Measurements from ENCODE around the gene BPI. TPM values are rescaled to one million over a fixed set of nuclear protein-coding genes. Genes with fewer than 3 reads are reported as not detected.
"Not testable (repeated sequence)": the region's sequence is repeated elsewhere in the genome, so short reads cannot be mapped to it uniquely, and the experiment has no call there.

BPI gene
- total RNA-seq, 1 donor from 2014 or later = not detected

GRCh38 chr20:38308047-38308438 lies 4.1 kb downstream of the BPI start:
- Histone ChIP-seq H3K4me3 (ENCODE audit: low read depth, low read length) (no peak overlapping the region), H3K27me3 (ENCODE audit: control insufficient read depth, insufficient read depth, low read length) (peaks cover 19% of the 10 kb centered on the region), H3K36me3 (ENCODE audit: control insufficient read depth, insufficient read depth, low read length) (no peaks in the 10 kb centered on the region)
- TF ChIP-seq, protein P1, sequence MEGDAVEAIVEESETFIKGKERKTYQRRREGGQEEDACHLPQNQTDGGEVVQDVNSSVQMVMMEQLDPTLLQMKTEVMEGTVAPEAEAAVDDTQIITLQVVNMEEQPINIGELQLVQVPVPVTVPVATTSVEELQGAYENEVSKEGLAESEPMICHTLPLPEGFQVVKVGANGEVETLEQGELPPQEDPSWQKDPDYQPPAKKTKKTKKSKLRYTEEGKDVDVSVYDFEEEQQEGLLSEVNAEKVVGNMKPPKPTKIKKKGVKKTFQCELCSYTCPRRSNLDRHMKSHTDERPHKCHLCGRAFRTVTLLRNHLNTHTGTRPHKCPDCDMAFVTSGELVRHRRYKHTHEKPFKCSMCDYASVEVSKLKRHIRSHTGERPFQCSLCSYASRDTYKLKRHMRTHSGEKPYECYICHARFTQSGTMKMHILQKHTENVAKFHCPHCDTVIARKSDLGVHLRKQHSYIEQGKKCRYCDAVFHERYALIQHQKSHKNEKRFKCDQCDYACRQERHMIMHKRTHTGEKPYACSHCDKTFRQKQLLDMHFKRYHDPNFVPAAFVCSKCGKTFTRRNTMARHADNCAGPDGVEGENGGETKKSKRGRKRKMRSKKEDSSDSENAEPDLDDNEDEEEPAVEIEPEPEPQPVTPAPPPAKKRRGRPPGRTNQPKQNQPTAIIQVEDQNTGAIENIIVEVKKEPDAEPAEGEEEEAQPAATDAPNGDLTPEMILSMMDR (IDR thresholded peaks at IDR 0.05; ENCODE audit: insufficient read depth, low read length, poor library complexity, severe bottlenecking) = no peak
- DNase-seq (ENCODE audit: low read depth) = no peak

- TF ChIP-seq, protein P1 (IDR thresholded peaks at IDR 0.05; ENCODE audit: insufficient read depth, low read length, poor library complexity, severe bottlenecking) = no peak
- Histone ChIP-seq H3K4me3 (ENCODE audit: low read depth, low read length) (no peak overlapping the region), H3K27me3 (ENCODE audit: control insufficient read depth, insufficient read depth, low read length) (peaks cover 18% of the 10 kb centered on the region), H3K36me3 (ENCODE audit: control insufficient read depth, insufficient read depth, low read length) (no peaks in the 10 kb centered on the region)
- no peak for DNase-seq (ENCODE audit: low read depth)
Observed at GRCh38 chr20:38308447-38308846, 4.5 kb downstream of the BPI start.

GRCh38 chr20:38311091-38311490 lies 7.1 kb downstream of the BPI start:
- Histone ChIP-seq H3K27me3 (ENCODE audit: control insufficient read depth, insufficient read depth, low read length) (peaks cover 8% of the 10 kb centered on the region), H3K36me3 (ENCODE audit: control insufficient read depth, insufficient read depth, low read length) (no peaks in the 10 kb centered on the region), H3K4me3 (ENCODE audit: low read depth, low read length) (no peak overlapping the region)
- DNase-seq (ENCODE audit: low read depth) = no peak
- TF ChIP-seq, protein P1 (IDR thresholded peaks at IDR 0.05; ENCODE audit: insufficient read depth, low read length, poor library complexity, severe bottlenecking) = no peak

DNA sequence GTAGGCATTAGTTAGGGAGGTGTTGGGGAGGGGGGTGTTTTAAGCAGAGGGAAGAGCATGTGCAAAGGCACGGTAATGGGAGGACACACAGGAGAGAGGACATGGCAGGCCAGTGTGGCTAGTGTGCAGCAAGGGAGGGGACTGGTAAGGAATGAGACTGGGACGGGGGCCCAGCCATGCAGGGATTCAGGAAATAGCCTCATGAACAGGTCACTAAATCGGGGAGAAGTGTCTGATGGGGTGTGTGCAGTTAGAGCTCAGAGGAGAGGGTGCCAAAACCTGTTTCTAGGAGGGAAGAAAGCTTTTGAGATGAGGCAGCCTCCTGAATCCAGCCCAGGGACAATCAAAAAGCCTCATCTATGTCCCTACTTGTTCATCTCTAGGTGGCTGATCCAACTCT lies 7.5 kb downstream of the BPI start:
- Histone ChIP-seq H3K4me3 (ENCODE audit: low read depth, low read length) (no peak overlapping the region), H3K36me3 (ENCODE audit: control insufficient read depth, insufficient read depth, low read length) (no peaks in the 10 kb centered on the region), H3K27me3 (ENCODE audit: control insufficient read depth, insufficient read depth, low read length) (peaks cover 8% of the 10 kb centered on the region)
- no peak for DNase-seq (ENCODE audit: low read depth)
- TF ChIP-seq, protein P1 (IDR thresholded peaks at IDR 0.05; ENCODE audit: insufficient read depth, low read length, poor library complexity, severe bottlenecking) = no peak

DNA sequence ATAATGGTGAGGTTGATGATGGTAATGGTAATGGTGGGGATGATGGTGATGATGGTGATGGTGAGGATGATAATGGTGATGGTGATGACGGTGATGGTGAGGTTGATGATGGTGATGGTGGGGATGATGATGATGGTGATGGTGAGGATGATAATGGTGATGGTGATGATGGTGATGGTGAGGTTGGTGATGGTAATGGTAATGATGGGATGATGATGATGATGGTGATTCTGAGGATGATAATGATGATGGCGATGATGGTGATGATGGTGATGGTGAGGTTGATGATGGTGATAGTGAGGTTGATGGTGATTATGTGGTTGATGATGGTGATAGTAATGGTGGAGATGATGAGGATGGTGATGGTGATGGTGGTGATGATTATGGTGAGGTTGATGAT lies 9.7 kb downstream of the BPI start:
- TF ChIP-seq, protein P1 (IDR thresholded peaks at IDR 0.05; ENCODE audit: insufficient read depth, low read length, poor library complexity, severe bottlenecking) = no peak
- Histone ChIP-seq H3K27me3 (ENCODE audit: control insufficient read depth, insufficient read depth, low read length) (peaks cover 8% of the 10 kb centered on the region), H3K4me3 (ENCODE audit: low read depth, low read length) (no peak overlapping the region), H3K36me3 (ENCODE audit: control insufficient read depth, insufficient read depth, low read length) (no peaks in the 10 kb centered on the region)
- DNase-seq (ENCODE audit: low read depth) = no peak

DNA sequence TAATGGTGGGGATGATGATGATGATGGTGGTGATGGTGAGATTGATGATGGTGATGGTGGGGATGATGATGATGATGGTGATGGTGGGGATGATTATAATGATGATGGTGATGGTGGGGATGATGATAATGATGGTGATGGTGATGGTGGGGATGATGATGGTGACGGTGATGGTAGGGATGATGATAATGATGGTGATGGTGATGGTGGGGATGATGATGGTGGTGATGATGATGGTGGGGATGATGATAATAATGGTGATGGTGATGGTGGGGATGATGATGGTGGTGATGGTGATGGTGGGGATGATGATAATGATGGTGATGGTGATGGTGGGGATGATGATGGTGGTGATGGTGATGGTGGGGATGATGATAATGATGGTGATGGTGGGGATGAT lies 10.4 kb downstream of the BPI start:
- peaks cover 11% of the 10 kb centered on the region for H3K27me3 ChIP-seq (ENCODE audit: control insufficient read depth, insufficient read depth, low read length)
- not testable (repeated sequence) for DNase-seq (ENCODE audit: low read depth); H3K4me3 ChIP-seq (ENCODE audit: low read depth, low read length); H3K36me3 ChIP-seq (ENCODE audit: control insufficient read depth, insufficient read depth, low read length)

Data from kidney epithelial cell (primary cell).